GM21390 (cell line): ENCODE results near the gene OPN1MW3.
"Not testable (repeated sequence)": the region's sequence is repeated elsewhere in the genome, so short reads cannot be mapped to it uniquely, and the experiment has no call there.

Experiments used
- ATAC-seq: cut with Tn5 transposase; IDR thresholded peaks from one replicate; pipeline ENCODE4 v1.9.1; 2021; ENCODE audit not compliant: unreplicated experiment

OPN1MW3 gene

GRCh38 chrX:154257282-154257681, at the start of gene OPN1MW3:
OPN1MW3 (plus strand) TSS chrX:154257582; CDS start chrX:154257620, 38 bp downstream.
- not testable (repeated sequence) for ATAC-seq

GRCh38 chrX:154209670-154210418, 47.5 kb upstream of the OPN1MW3 start:
- peak; percentile 75 for ATAC-seq

GRCh38 chrX:154211057-154211456, 46.3 kb upstream of the OPN1MW3 start:
- ATAC-seq, result not testable (repeated sequence)

GRCh38 chrX:154211499-154211898, 45.9 kb upstream of the OPN1MW3 start:
- ATAC-seq, result not testable (repeated sequence)

GRCh38 chrX:154219456-154219855, 37.9 kb upstream of the OPN1MW3 start, which contains the start of gene OPN1MW2:
OPN1MW2 (plus strand) TSS chrX:154219756; CDS start chrX:154219816, 60 bp downstream.
- not testable (repeated sequence) for ATAC-seq

- not testable (repeated sequence) for ATAC-seq
Observed at GRCh38 chrX:154225292-154225691, 32.1 kb upstream of the OPN1MW3 start.

GRCh38 chrX:154226706-154227105, 30.7 kb upstream of the OPN1MW3 start:
- not testable (repeated sequence) for ATAC-seq

- not testable (repeated sequence) for ATAC-seq
Observed at GRCh38 chrX:154231443-154231842, 25.9 kb upstream of the OPN1MW3 start.

GRCh38 chrX:154233620-154234019, 23.8 kb upstream of the OPN1MW3 start:
- ATAC-seq, result not testable (repeated sequence)

GRCh38 chrX:154238939-154239559, 18.3 kb upstream of the OPN1MW3 start:
- not testable (repeated sequence) for ATAC-seq

GRCh38 chrX:154239982-154240503, 17.3 kb upstream of the OPN1MW3 start:
- not testable (repeated sequence) for ATAC-seq

- ATAC-seq, result peak; percentile 69
Observed at GRCh38 chrX:154247377-154248045, 9.9 kb upstream of the OPN1MW3 start.

- not testable (repeated sequence) for ATAC-seq
Observed at GRCh38 chrX:154248076-154248475, 9.3 kb upstream of the OPN1MW3 start.

- not testable (repeated sequence) for ATAC-seq
Observed at GRCh38 chrX:154258711-154259110, 1.3 kb downstream of the OPN1MW3 start.

- ATAC-seq, result not testable (repeated sequence)
Observed at GRCh38 chrX:154263072-154263471, 5.7 kb downstream of the OPN1MW3 start.

- ATAC-seq, result not testable (repeated sequence)
Observed at GRCh38 chrX:154269245-154269644, 11.9 kb downstream of the OPN1MW3 start.

- ATAC-seq, result not testable (repeated sequence)
Observed at GRCh38 chrX:154284489-154285338, 27.3 kb downstream of the OPN1MW3 start.

- ATAC-seq, result not testable (repeated sequence)
Observed at GRCh38 chrX:154286406-154286805, 29.0 kb downstream of the OPN1MW3 start.

- no peak for ATAC-seq
Observed at GRCh38 chrX:154294791-154295574, 37.6 kb downstream of the OPN1MW3 start, which contains the start of gene TEX28. TEX28 (minus strand) TSS chrX:154295124; CDS start chrX:154292117, 3,007 bp downstream.
